Fibroblast of skin of abdomen (primary cell): ENCODE measurements around the gene OXTR.

Source experiments
- DNase-seq: peaks from one replicate; pipeline ENCODE4 v3.0.0-alpha.2; 2013

OXTR gene

GRCh38 chr3:8767256-8767666 lies 2.2 kb downstream of the OXTR start:
- DNase-seq, result no peak

GRCh38 chr3:8766148-8766547 lies 3.3 kb downstream of the OXTR start:
- no peak for DNase-seq

- DNase-seq, result no peak
Measured at GRCh38 chr3:8765528-8765927, 3.9 kb downstream of the OXTR start.

GRCh38 chr3:8764528-8764927 lies 4.9 kb downstream of the OXTR start:
- DNase-seq, result no peak

GRCh38 chr3:8762607-8763377 lies 6.6 kb downstream of the OXTR start:
- no peak for DNase-seq

- no peak for DNase-seq
Measured at GRCh38 chr3:8761866-8762265, 7.5 kb downstream of the OXTR start.

GRCh38 chr3:8760506-8760905 lies 8.9 kb downstream of the OXTR start:
- DNase-seq, result no peak

GRCh38 chr3:8760091-8760490 lies 9.3 kb downstream of the OXTR start:
- DNase-seq, result no peak

- DNase-seq, result peak; percentile 77
Measured at GRCh38 chr3:8759038-8759707, 10.2 kb downstream of the OXTR start.

- DNase-seq, result peak; percentile 92
Measured at GRCh38 chr3:8757551-8758518, 11.6 kb downstream of the OXTR start.

GRCh38 chr3:8756671-8757070 lies 12.7 kb downstream of the OXTR start:
- DNase-seq, result no peak

GRCh38 chr3:8755564-8756237 lies 13.7 kb downstream of the OXTR start:
- DNase-seq, result no peak

- DNase-seq, result no peak
Measured at GRCh38 chr3:8755097-8755496, 14.3 kb downstream of the OXTR start.

GRCh38 chr3:8752832-8753231 lies 16.6 kb downstream of the OXTR start:
- no peak for DNase-seq

- no peak for DNase-seq
Measured at GRCh38 chr3:8749316-8749715, 20.1 kb downstream of the OXTR start.

- no peak for DNase-seq
Measured at GRCh38 chr3:8746780-8747345, 22.6 kb downstream of the OXTR start.

GRCh38 chr3:8745619-8746370 lies 23.6 kb downstream of the OXTR start:
- no peak for DNase-seq

- no peak for DNase-seq
Measured at GRCh38 chr3:8743911-8744310, 25.5 kb downstream of the OXTR start.

- peak; percentile 85 for DNase-seq
Measured at GRCh38 chr3:8743021-8743601, 26.3 kb downstream of the OXTR start.

GRCh38 chr3:8741581-8742261 lies 27.7 kb downstream of the OXTR start:
- DNase-seq, result peak; percentile 90
